A549 (cell line): ENCODE measurements around the gene ZNF774.

ENCODE experiments used
- HDAC2 ChIP-seq: fragments of 200-600 bp; sonication (generic); IDR thresholded peaks from 2 replicates; pipeline ENCODE4 v1.6.1; 2016
- MAFK ChIP-seq: fragments of 450-650 bp; IDR thresholded peaks from 2 replicates; pipeline ENCODE4 v1.6.1; 2014; ENCODE audit not compliant: partially characterized antibody

DNA sequence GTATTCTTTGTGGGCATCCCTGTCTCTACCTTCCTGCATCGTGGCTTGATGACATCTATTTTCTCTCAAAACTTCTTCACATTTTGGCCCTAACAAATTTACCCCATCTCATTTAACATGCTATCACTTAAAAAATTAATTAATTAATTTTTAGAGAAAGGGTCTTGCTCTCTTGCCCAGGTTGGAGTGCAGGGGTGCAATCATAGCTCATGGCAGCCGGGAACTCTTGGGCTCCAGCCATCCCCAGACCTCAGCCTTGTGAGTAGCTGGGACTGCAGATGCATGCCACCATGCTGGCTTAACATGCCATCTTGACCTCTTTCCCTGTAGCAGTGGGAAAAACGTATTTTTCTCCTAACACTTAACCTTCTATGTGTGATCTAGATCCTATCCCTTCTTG lies 56.6 kb downstream of the ZNF774 start:
- TF ChIP-seq MAFK: no peak
- no peak for TF ChIP-seq HDAC2
